Stimulated activated CD8-positive, alpha-beta memory T cell treated with anti-CD3 and anti-CD28 coated beads, Interleukin-7, amount 100 ng/mL, for 48 hours (primary cell): ENCODE measurements around the gene STAC2.

ENCODE experiments used
- DNase-seq, 2 donors: peaks; one replicate each; pipeline ENCODE4 v3.0.0-alpha.2; 2020; ENCODE audit warnings: low read depth in 1 of 2; ENCODE audit errors: extremely low read depth in 1 of 2

STAC2 gene

DNA sequence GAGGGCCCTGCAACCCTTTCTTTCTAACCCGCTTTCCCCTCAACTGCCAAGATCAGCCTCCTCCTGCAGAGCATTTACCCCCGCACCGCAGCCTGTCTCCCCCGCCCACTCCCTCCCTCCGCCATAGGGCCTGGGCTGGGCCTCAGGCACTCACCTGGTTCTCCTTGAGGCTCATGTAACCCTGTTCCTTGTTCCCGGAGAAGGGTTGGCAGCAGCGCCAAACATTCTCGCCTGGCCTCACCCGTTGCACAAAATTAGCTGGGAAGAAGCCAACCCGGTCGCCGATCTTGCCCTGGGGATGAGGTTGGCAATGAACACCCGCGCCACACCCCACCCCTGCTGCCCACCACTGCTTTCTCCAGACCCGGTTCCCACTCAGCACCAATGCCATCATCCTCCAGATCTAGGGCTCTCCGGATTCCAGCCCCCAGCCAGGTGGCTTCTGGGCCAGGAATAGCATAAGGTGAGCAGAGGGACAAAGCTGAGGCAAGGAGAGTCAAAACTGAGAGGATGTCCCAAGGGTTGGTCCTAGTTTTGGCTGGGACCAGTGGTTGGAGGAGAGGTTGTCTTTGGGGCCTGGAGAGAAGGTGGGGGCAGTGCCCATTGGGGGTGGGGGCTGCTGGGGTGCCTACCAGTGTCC, 12.8 kb downstream of the STAC2 start:
- no peak for DNase-seq

DNA sequence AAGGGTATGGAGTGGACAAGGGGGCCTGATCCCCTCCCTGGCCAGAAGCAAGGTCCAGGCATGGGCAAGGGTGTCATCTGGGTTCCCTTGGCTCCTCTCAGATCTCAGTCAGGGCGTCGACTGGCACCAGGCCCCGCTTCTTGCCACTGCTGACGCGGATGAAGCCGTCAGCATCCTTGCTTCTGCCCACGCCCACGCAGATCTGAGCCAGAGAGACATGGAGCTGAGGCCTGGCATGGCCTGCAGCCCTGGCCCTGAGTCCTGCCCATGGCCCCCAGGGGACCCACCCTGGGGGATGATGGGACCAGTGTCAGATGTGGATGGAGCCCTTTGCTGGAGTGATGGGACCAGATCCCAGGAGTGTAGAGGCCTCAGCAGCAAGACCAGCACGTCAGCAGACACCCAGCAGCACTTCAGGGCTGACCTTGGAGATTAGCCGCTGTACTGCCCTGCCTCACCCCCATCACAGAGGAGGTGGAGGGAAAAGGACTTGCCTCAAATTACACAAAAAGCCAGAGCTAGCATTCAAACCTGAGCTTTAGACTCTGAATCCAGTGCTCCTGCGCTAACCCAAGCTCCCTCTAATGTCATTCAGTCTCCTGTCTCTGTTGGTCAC, 13.4 kb downstream of the STAC2 start:
- no peak for DNase-seq

DNA sequence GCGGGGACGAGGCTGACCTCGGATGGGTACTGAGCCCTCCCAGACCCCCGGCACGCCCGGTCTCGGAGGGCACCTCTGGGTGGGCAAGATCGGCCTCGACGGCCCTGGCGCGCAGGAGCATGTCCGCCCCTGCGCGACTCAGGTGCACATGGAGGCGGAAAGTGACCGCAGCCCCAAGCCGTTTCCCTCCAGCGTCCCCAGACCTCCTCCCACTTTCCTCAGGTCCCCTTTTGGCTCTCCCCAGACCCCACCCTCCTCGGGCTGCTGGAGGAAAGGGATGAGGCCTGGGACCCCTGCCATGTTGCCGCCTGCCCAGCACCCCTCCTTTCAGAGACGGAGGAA, 15.7 kb downstream of the STAC2 start:
- DNase-seq: no peak

DNA sequence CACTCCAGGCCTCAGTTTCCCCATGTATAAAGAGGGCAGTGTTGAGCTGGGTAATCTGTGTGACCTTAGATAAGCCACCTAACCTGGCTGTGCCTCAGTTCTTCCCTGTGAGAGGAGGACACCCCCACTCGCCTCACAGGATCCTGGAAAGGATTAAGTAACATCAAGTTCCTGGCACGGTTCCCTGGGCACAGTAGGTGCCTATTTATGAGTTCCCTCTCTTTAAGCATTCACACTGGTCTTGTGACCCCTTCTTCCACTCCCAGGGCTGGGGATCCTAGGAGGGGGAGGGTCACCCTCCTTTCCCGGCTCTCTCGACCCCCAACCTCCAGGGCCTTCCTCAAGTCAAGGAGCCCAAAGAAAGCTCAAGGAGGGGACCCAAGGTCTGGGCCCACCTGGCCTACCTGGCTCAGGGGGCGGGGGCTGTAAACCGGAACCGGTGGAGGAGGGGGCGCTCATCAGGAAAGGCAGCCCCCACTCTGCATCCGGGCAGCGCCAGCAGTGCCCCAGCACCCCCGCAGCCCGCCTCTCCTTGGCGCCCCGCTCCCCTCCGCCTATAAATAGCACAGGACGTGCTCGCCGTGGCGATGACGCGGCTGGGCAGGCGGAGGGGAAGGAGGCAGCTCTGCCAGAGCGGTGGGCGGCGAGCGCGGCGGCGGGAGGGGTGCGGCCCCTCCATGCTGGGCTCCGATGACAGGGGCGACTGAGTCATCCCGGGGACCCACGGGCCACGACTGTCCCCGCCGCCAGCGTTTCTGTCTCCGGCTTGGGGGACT, 16.2 kb downstream of the STAC2 start:
- DNase-seq: peak in 1 of 2 donors; percentile 64

DNA sequence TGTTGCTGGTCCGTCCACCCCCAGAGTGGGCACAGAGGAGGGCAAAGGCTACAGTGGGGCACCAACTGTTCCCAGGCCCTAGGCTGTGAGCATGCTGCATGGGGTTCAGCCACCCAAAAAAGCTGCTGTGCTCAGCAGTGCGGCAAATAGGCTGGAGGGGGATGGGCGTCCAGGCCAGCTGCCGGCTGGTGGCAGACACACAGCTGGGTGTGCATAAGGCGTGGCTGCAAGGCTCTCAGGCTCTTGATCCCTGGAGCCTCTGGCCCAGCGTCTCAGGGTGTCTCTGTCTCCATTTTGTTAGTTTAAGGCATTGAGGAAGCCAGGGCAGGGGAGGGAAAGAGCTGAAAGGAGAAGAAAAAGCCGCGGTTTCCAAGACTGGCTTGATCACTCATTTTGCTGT, 16.9 kb downstream of the STAC2 start:
- DNase-seq: no peak

DNA sequence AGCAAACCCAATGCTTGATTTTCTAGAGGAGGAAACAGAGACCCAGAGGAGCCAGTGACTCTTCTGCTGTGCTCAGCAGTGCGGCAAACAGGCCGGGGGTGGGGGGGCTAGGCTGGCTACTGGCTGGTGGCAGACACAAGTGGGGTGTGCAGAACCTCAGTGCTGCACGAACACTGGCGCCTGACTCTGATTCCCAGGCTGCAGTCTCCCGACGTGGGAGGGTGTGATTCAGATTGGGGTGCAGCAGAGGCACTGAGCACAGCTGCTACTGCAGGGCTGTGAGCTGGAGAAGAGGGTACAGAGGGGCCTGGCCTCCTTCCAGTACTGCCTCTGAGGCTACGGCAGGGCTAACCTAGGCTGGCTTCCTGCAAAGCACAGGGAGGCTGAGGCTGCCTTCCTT, 17.6 kb downstream of the STAC2 start:
- no peak for DNase-seq

DNA sequence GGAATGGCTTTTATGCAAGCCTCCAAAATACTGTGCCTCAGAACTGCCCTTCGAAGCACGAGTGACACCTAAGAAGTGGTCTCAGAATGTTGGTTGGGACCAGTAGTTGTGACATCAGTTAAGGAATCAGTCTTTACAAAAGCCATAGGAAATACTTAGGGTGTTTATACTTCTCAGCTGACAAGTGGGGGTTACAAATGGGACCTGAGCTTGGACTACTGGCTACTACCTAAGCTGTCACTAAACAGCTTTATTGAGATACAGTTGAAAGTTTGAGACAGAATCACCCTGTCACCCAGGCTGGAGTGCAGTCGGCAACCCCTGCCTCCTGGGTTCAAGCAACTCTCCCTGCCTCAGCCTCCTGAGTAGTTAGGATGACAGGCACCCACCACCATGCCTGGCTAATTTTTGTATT, 20.6 kb downstream of the STAC2 start:
- no peak for DNase-seq

DNA sequence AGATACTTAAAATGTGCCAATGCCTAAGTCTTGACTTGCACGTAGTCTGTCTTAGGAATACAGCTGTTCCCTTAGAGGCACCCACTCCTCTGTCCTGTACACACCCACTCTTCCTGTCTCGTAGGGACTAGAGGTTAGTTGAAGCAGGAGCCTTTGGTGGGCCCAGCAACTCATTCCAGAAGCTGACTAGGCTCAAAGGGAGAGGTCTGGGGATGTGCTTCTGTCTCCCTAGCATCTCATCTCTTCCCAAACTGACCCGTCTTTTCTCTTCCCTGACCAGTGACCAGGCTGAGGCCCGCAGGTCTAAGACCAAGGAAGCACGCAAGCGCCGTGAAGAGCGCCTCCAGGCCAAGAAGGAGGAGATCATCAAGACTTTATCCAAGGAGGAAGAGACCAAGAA, 21.5 kb downstream of the STAC2 start:
- no peak for DNase-seq

DNA sequence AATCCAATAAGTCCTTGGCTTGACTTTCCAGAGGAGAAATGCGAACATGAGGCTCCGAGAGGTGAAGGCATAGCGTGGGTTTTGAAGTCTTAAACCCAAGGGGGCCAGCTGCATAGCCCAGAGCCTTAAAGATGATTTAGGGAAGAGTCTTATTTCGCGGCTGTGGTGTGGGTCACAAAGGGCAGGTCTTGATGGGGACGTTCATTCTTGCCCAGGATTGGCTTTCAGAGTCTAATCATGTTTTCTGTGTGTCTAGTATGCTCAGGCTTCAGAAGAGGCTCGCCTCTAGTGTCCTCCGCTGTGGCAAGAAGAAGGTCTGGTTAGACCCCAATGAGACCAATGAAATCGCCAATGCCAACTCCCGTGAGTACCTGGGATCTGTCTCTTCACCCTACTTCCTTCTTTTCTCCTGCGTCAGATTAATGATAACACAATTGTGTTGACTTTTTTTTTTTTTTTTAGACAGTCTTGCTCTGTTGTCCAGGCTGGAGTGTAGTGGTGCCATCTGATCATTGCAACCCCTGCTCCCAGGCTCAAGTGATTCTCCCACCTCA, 24.7 kb downstream of the STAC2 start:
- no peak for DNase-seq

DNA sequence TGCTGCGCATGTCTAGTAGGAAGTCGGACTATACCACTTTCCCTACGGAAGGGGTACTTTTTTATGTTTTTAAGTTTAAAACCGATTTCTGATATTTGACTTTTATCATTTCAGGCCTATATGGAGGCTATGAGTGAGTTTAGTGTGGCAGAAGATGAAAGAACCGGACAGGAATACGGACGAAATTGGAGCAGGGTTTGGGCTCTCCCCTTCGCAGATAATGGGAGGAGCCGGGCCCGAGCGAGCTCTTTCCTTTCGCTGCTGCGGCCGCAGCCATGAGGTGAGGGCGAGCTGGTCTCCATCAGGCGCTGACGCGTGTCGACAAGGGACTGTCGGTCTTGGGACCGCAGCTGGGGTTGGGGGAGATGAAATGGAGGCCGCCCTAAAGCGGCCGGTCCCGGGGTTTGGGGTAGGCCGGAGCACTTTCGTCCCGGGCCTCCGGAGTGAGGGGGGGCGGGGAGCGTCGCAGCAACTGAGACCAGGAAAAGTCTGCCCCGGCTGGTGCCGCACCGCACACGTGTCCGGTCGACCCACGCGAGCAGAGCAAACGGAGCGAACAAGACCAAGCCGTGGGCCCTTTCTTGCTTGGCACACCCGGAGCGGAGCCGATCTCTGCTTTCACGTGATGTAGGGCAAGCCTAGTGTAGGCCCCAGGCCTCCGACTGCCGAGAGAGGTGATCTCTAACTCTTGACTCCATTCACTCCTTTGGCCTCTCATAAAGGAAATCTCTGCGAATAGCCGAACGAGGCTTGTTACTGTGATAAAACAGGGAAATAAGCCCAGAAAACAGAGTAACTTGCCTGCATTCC, 25.5 kb downstream of the STAC2 start, which contains the start of gene RPL19:
TSS of gene RPL19 (plus strand) at position 214 of the 810 bp plus-strand sequence. CDS start at position 276, 62 bp downstream.
- DNase-seq: peak; percentile 58 to 60

DNA sequence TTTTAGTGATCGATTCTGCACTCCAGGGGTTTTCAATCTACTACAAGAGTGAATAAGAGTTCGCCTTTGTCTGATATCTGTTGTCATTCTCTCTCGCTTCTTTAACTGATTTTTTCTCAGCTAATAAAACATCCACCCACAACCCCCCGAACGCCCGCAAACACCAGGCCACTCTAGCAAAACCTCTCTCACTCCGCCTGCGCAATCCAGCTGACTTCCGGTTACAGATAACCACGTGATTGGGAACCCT, 26.0 kb downstream of the STAC2 start:
- DNase-seq: peak; percentile 72 to 90

DNA sequence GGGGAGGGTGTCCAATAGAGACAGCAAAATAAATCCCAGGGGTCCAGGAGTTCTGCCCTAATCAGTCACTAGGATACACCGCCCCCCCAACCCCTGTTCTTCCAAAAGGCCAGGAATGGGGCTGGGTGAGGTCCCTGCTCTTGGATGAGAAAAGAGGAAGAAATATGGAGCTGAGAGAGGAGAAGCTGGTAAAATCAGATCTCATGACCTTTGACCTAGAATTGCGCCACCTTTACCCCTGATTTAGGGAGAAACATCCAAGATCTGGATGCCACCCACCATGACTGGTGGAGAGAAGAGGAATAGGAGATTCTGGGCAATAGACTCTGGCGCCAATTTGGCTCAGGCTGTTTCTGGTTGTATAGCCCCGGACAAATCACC, 27.6 kb downstream of the STAC2 start:
- DNase-seq: no peak

DNA sequence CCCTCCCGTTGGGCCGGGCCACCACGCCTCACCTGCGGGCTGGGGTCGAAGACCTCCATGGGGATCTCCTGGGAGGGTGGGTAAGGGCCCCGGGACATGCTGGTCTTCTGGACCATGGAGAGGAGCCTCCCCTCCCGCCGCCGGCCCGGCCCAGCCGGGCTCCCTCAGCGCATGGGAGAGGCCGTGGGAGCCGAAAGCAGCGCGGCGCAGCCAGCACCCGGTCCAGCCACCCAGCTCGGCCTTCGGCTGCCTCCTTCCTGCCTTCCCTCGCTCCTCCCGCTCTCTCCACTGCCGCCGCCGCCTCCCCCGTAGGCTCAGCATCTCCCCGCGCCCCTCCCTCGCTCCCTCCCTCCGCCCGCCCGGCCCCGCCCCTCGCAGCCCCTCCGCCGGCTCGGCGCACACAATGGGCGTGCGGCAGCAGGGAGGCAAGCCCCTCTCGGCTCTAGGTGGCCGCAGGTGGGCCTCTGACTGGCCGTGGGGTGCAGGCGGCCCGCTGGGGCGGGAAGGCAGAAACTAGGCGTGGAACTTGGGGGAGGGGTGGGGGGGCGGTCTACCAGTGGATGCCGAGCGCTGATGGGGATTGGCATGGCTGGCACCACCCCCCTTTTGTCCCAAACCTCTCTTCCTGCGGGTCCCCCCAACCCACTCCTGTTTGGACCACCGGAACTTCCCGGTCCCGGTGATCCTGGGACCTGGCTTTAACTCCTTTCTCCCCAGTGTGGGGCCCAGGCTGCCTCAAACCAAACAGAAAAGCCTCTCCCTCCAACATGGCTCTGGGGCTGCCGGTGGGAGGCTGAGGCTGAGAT, 28.2 kb downstream of the STAC2 start, which contains the start of gene CACNB1:
TSS of gene CACNB1 (minus strand) at position 290 of the 806 bp plus-strand sequence. CDS start at position 116, 174 bp downstream.
- DNase-seq: peak; percentile 58 to 66

DNA sequence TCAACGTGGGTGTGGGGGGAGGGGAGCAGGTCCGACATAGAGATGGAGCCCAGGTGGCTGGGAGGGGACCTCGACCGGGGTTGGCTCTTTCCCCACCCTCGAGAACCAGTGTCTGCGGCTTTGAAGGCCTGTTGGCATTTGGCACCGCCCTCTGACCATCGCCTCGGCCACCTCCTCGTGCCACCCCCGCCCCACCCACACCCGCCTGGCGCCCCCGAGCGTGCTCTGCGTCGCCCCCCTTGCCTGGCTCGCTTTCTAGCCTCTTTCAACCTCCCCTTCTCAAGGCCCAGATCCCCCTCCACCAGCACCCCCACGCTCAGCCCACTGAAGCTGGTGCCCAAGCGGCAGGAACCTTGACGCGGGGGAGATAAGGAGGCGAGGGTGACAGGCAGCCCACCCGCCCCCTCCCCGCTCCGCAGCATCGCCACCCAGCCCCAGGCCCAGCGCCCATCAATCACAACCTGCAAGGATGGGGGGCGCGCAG, 28.9 kb downstream of the STAC2 start:
- DNase-seq: no peak

DNA sequence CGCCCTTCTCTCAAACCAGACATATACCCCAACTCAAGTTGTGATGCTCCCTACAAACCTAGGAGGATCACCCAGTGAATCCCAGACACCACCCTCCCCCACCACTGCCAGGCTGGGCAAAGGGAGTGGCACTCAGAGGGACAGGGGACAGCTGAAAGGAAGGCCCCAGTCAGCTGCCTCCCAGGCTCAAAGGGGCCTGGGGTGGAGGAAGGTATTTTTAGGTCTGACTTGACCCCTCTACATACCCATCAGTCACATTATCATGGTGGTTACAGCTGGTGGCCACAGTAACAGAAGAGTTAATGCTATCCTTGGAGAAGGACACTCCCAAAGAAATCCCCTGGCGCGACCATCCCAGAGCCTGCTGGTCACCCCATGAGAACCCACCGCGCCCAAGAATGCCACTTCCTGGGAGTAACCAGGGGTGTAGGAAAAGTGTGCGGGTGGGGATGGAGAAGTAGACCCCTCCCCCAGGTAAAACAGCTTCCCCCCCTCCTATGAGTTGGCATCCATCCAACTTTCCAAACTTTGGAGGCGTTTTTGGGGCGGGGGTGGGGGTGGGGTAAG, 29.4 kb downstream of the STAC2 start:
- no peak for DNase-seq

DNA sequence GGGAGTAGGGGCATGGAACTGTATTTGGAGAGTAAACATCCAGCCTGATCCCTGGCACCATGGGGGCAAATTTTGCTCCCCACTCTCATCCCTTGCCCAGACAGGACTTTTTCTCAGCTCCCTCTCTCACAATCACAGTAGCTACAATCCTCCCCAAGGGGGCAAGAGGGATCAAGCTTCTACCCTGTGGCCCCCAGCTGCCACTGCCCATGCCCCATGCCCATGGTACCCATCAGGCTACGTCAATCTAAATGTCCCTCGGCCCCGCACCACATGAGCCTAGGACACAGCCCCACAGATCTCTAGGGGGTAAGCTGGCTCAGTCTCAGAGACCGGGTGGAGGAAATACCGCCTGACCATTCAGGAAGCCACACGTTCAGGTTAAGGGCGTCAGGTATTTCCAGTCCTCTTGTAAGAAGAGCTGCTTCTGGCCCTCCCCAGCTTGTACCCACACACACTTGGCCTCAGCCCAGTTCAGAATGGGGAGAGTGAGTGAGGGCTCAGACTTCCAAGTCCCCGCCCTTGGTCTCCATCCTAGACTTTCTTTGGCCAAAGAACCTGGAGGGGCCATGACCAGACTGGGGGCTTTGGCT, 30.1 kb downstream of the STAC2 start:
- DNase-seq: no peak

DNA sequence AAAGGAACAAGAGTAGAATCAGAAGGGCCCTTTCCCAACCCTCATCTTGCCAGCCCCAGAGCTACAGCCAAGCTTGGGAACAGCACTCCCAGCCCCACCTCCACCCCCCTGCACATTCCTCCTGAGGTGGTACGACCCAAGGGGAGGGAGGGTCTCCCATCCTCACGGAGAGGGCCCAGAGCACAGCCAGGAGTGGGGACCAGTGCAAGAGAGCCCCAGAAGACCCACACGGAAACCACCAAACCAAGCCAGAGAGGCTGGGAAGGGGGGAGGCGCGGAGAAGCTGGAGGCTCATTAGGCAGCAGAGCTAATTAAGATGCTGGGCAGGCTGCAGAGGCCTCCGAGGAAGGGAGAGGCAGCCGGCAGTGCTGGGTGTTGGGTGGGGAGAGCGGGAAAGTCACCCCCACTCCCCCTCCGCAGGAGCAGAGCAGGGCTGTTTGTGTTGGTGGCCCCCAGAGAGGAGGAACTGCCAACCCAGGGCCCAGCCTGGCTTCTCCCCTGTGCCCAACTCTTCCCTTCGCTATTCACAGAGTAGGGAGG, 30.7 kb downstream of the STAC2 start:
- no peak for DNase-seq

DNA sequence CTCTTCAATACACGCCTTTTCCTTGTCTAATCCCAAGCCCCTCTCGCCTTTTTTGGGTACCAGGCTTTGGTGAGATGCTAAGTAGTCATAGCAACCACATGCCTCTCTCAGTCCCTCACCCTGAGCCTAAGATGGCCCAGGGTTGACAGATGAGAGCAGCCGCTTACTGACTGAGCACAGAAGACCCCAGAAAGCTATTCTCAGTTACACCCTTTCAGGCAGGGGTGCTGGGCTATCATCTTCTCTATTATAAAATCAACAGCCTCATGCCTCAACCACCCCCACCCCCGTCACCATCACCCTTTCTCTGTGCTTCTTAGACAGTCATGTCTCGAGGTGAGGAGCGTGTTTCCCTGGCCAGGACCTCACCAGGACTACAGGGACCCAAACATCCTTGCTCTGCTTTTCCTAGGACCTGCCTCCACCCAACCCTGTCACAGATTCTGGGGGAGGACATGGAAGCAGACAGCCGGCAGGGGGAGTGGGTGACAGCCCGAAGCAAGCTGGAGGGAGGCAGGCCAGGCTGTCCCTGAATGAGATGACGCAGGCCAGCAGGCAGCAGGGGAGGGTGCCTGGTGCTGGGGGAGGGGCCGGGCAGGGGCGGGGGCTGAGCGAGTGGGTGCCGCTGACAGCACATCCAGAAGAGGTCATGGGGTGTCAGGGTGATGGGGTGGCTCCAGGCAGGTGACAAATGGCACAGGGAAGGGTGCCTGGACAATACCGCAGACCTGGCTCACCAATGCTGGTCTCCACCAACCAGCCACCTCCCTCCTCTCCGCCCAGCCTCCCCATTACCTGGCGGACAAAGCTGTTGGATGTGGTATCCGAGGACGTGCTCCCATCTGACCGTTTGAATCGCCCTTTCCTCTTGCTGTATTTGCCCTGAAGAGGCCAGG, 31.4 kb downstream of the STAC2 start:
- no peak for DNase-seq
